Measurements from ENCODE around the gene JPH3.

DNA sequence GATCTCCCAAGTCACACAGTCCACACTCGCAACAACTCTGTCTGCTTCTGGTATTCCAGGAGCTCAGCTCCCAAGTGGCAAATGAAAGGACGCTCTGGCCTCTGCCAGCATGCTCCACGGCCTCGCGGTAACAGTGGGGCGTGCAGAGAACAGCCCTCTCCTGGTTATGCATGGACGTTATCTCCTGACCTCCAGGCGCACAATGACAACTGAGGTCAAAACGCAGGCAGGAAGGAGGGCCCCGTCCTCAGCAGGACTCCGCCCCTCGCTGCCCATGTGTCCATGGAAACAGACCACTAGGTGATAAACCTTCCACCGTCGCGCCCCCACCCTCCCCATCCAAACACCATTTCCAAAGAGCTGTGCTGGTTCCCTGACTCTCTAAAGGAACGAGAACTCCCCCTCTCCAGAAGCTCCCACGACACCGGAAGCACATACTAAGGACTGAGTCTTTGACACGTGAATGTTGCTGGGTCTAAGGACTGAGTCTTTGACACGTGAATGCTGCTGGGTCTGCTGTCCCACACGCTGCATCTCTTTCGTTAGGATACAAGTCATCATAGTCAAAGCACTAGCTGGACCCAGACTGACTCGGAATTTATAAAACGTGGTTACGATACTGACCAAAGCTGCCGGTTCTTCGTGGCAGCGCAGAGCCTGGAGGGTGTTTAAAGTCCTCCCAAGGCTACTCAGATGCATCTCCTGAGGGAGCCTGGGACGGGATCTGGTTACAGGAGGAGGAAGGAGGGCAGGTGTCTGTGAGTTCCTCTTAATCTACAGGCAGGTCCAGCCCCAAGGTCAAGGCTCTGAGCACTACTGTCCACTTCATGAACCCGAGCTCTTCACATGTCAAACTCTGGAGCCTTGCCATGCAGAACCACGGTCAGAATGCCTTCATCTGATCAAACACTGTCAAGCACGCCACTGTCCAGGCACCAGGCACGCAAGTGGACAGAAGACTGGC lies 119.6 kb downstream of the JPH3 start:
- TF ChIP-seq, protein P1, sequence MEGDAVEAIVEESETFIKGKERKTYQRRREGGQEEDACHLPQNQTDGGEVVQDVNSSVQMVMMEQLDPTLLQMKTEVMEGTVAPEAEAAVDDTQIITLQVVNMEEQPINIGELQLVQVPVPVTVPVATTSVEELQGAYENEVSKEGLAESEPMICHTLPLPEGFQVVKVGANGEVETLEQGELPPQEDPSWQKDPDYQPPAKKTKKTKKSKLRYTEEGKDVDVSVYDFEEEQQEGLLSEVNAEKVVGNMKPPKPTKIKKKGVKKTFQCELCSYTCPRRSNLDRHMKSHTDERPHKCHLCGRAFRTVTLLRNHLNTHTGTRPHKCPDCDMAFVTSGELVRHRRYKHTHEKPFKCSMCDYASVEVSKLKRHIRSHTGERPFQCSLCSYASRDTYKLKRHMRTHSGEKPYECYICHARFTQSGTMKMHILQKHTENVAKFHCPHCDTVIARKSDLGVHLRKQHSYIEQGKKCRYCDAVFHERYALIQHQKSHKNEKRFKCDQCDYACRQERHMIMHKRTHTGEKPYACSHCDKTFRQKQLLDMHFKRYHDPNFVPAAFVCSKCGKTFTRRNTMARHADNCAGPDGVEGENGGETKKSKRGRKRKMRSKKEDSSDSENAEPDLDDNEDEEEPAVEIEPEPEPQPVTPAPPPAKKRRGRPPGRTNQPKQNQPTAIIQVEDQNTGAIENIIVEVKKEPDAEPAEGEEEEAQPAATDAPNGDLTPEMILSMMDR (IDR thresholded peaks at IDR 0.05 in 4 of 5, conservative IDR thresholded peaks at IDR 0.05 in 1 of 5) = no peak
- no peak for TF ChIP-seq POLR2A (IDR thresholded peaks at IDR 0.05)
